Gastroesophageal sphincter (tissue), 3 donors: ENCODE results near the gene APOH.

Source experiments
- CTCF ChIP-seq, 4 experiments: fragments of 200-600 bp in 2 of 4; fragments of 450-650 bp in 2 of 4; sonication (generic) in 1 of 4; IDR thresholded peaks; one replicate each; pipeline ENCODE4 v1.5.1; 2017 to 2019; ENCODE audit warnings: antibody characterized with exemption in 4 of 4, mild to moderate bottlenecking in 2 of 4, moderate library complexity in 2 of 4
- POLR2A ChIP-seq, 2 donors: fragments of 450-650 bp; IDR thresholded peaks; one replicate each; pipeline ENCODE4 v1.6.1; 2017; ENCODE audit warnings: antibody characterized with exemption in 2 of 2, mild to moderate bottlenecking in 2 of 2, moderate library complexity in 1 of 2

GRCh38 chr17:66211047-66211810 is 18.0 kb downstream of the APOH start:
- TF ChIP-seq POLR2A (IDR thresholded peaks at IDR 0.05), result no peak
- no peak for TF ChIP-seq CTCF (IDR thresholded peaks at IDR 0.05)
